OCI-LY1 (cell line): Measurements from ENCODE around the gene CHIT1.
"Not testable (repeated sequence)": the region's sequence is repeated elsewhere in the genome, so short reads cannot be mapped to it uniquely, and the experiment has no call there.

Experiments
- H2AFZ ChIP-seq: fragments of 200-600 bp; sonication (generic), shearing (Covaris generic); 2 replicates; pipeline ENCODE4 v1.6.0; 2014; ENCODE audit warnings: antibody characterized with exemption, mild to moderate bottlenecking, low read length
- H3F3A ChIP-seq: fragments of 200-600 bp; sonication (generic), shearing (Covaris generic); 2 replicates; pipeline ENCODE4 v1.6.0; 2014; ENCODE audit warnings: mild to moderate bottlenecking, antibody characterized with exemption, low read length, moderate library complexity; ENCODE audit not compliant: insufficient read depth
- H3K27ac ChIP-seq: fragments of 200-600 bp; sonication (generic); 2 replicates; pipeline ENCODE4 v1.5.1; 2014; ENCODE audit warnings: low read length, mixed run types, mild to moderate bottlenecking, low read depth; ENCODE audit not compliant: poor library complexity, severe bottlenecking
- H3K27me3 ChIP-seq: fragments of 200-600 bp; sonication (generic); 2 replicates; pipeline ENCODE4 v1.6.0; 2014; ENCODE audit warnings: antibody characterized with exemption, mild to moderate bottlenecking, low read length, moderate library complexity; ENCODE audit not compliant: insufficient read depth
- H3K36me3 ChIP-seq: fragments of 200-600 bp; sonication (generic); 2 replicates; pipeline ENCODE4 v1.6.1; 2014; ENCODE audit warnings: mild to moderate bottlenecking, antibody characterized with exemption, low read length, moderate library complexity, mixed read lengths; ENCODE audit not compliant: insufficient read depth
- H3K4me1 ChIP-seq: fragments of 200-600 bp; sonication (generic); 2 replicates; pipeline ENCODE4 v1.5.1; 2014; ENCODE audit warnings: mild to moderate bottlenecking, low read length, moderate library complexity; ENCODE audit not compliant: insufficient read depth, severe bottlenecking
- H3K4me2 ChIP-seq: fragments of 200-600 bp; sonication (generic), shearing (Covaris generic); 2 replicates; pipeline ENCODE4 v1.6.1; 2014; ENCODE audit warnings: low read length
- H3K4me3 ChIP-seq: fragments of 200-600 bp; sonication (generic); 2 replicates; pipeline ENCODE4 v1.5.1; 2014; ENCODE audit warnings: low read length, low read depth, mild to moderate bottlenecking, mixed read lengths; ENCODE audit not compliant: poor library complexity, severe bottlenecking
- H3K79me2 ChIP-seq: fragments of 200-600 bp; shearing (Covaris generic); 2 replicates; pipeline ENCODE4 v1.6.1; 2016; ENCODE audit warnings: mixed run types, low read length, mixed read lengths; ENCODE audit not compliant: insufficient read depth
- H3K9ac ChIP-seq: fragments of 200-600 bp; sonication (generic), shearing (Covaris generic); 2 replicates; pipeline ENCODE4 v1.6.1; 2014; ENCODE audit warnings: mild to moderate bottlenecking, low read length, mixed read lengths
- H3K9me2 ChIP-seq: fragments of 200-600 bp; sonication (generic), shearing (Covaris generic); 2 replicates; pipeline ENCODE4 v1.6.1; 2014; ENCODE audit warnings: low read depth, mild to moderate bottlenecking, low read length, mixed read lengths
- H3K9me3 ChIP-seq: fragments of 200-600 bp; shearing (Covaris generic); 2 replicates; pipeline ENCODE4 v1.6.1; 2014; ENCODE audit warnings: low read length, mixed read lengths
- H4K20me1 ChIP-seq: fragments of 200-600 bp; sonication (generic), shearing (Covaris generic); 2 replicates; pipeline ENCODE4 v1.6.0; 2016; ENCODE audit warnings: mild to moderate bottlenecking, low read length; ENCODE audit not compliant: insufficient read depth
- EZH2 ChIP-seq: fragments of 200-600 bp; sonication (generic), shearing (Covaris generic); IDR thresholded peaks from 2 replicates; pipeline ENCODE4 v1.8.0; 2017; ENCODE audit warnings: borderline replicate concordance, mixed run types, mild to moderate bottlenecking, antibody characterized with exemption, low read length, moderate library complexity, mixed read lengths
- TF ChIP-seq, protein P1 (sequence below): fragments of 200-600 bp; sonication (generic), shearing (Covaris generic); IDR thresholded peaks from 2 replicates; pipeline ENCODE4 v1.5.1; 2017; ENCODE audit warnings: mild to moderate bottlenecking, antibody characterized with exemption, low read length, moderate library complexity, mixed read lengths

CHIT1 gene

DNA sequence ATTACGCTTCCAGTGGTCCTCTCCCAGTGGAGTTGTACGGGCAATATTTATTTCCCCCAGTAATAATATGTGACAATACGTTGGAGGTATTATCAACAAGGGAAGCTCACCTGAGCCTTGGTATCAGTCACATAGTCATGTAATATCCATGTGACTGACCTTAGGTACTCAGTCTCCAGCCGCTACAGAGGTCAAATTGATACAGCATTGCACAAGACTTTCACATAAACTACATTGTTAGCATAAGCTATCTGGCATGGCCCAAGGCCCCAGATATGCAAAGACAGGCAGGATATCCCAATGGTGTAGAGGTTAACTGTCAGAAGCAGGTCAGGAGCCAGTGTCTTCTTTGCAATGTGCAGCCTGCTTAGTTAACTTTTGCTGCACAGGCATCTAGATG is 15.3 kb upstream of the CHIT1 start:
- Histone ChIP-seq H3K79me2 (no peaks in the 10 kb centered on the region), H3K27me3 (0 out of 2 replicates have a peak, but pooled peaks cover 5% of the 10 kb centered on the region), H3K4me2 (no peak overlapping the region), H3K9me3 (no peaks in the 10 kb centered on the region), H2AFZ (no peak overlapping the region), H3K4me3 (no peak overlapping the region), H3K36me3 (no peaks in the 10 kb centered on the region), H3K9me2 (no peaks in the 10 kb centered on the region), H3F3A (no peaks in the 10 kb centered on the region), H4K20me1 (no peaks in the 10 kb centered on the region), H3K4me1 (no peaks in the 10 kb centered on the region), H3K9ac (no peak overlapping the region), H3K27ac (no peak overlapping the region)
- TF ChIP-seq, protein P1, sequence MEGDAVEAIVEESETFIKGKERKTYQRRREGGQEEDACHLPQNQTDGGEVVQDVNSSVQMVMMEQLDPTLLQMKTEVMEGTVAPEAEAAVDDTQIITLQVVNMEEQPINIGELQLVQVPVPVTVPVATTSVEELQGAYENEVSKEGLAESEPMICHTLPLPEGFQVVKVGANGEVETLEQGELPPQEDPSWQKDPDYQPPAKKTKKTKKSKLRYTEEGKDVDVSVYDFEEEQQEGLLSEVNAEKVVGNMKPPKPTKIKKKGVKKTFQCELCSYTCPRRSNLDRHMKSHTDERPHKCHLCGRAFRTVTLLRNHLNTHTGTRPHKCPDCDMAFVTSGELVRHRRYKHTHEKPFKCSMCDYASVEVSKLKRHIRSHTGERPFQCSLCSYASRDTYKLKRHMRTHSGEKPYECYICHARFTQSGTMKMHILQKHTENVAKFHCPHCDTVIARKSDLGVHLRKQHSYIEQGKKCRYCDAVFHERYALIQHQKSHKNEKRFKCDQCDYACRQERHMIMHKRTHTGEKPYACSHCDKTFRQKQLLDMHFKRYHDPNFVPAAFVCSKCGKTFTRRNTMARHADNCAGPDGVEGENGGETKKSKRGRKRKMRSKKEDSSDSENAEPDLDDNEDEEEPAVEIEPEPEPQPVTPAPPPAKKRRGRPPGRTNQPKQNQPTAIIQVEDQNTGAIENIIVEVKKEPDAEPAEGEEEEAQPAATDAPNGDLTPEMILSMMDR = no peak
- TF ChIP-seq EZH2 = no peak

GRCh38 chr1:203241708-203242107 is 12.2 kb upstream of the CHIT1 start:
- H3K27ac ChIP-seq, H2AFZ ChIP-seq, H3K4me3 ChIP-seq, H3F3A ChIP-seq, H3K9me2 ChIP-seq, H3K27me3 ChIP-seq, H3K4me2 ChIP-seq, H3K4me1 ChIP-seq, H3K36me3 ChIP-seq, H3K9ac ChIP-seq, H4K20me1 ChIP-seq, H3K79me2 ChIP-seq, H3K9me3 ChIP-seq: not testable (repeated sequence)

- H3K4me3 ChIP-seq = no peak overlapping the region
- H3K27ac ChIP-seq = no peak overlapping the region
- H4K20me1 ChIP-seq = no peaks in the 10 kb centered on the region
- no peaks in the 10 kb centered on the region for H3K9me2 ChIP-seq
- H3K9me3 ChIP-seq = 0 out of 2 replicates have a peak, but pooled peaks cover 3% of the 10 kb centered on the region
- no peak overlapping the region for H3K4me2 ChIP-seq
- TF ChIP-seq EZH2 = no peak
- TF ChIP-seq, protein P1 = no peak
- no peaks in the 10 kb centered on the region for H3F3A ChIP-seq
- no peaks in the 10 kb centered on the region for H3K36me3 ChIP-seq
- peaks cover 4% of the 10 kb centered on the region; the same call in 1 of the 2 replicates for H3K27me3 ChIP-seq
- H3K4me1 ChIP-seq = no peaks in the 10 kb centered on the region
- no peaks in the 10 kb centered on the region for H3K79me2 ChIP-seq
- H2AFZ ChIP-seq = no peak overlapping the region
- no peak overlapping the region for H3K9ac ChIP-seq
Measured at GRCh38 chr1:203239526-203240305, 10.2 kb upstream of the CHIT1 start.

DNA sequence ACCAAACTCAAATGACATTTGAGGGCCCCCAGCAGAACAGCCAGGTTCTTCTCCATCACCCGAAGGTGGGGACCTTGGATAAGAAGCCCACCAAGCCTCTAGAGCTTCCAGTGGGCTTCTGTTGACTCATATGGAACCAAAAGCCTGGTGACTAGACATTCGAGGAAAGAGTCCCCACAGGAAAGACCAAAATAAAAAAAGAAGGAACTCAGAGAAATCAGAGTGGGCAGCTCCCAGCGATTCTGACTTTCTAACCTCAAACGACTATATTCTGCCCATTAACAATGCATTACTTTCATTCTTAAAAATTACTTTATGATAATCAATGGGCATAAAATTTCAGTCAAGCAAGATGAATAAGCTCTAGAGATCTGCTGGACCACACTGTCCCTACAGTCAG is 9.6 kb upstream of the CHIT1 start:
- Histone ChIP-seq H3K27me3 (no peaks in the 10 kb centered on the region; the same call in 1 of the 2 replicates), H3K36me3 (no peaks in the 10 kb centered on the region), H3K9ac (no peak overlapping the region), H3K79me2 (no peaks in the 10 kb centered on the region), H3K9me2 (no peaks in the 10 kb centered on the region), H3K27ac (no peak overlapping the region), H3K4me1 (no peaks in the 10 kb centered on the region), H3K4me2 (no peak overlapping the region), H3F3A (no peaks in the 10 kb centered on the region), H3K4me3 (no peak overlapping the region), H3K9me3 (peaks cover 4% of the 10 kb centered on the region; the same call in 1 of the 2 replicates), H2AFZ (no peak overlapping the region), H4K20me1 (no peaks in the 10 kb centered on the region)
- TF ChIP-seq, protein P1 = no peak
- TF ChIP-seq EZH2 = no peak
